Left lung (tissue), 10 donors: Measurements from ENCODE around the gene VPS37C. TPM values are rescaled to one million over a fixed set of nuclear protein-coding genes. Genes with fewer than 3 reads are reported as not detected.
A peak's percentile ranks its signal among the peaks of the same experiment; 100 is the strongest.

Source experiments
- ATAC-seq: fragments of 200-7000 bp; cut with Tn5 transposase; one replicate; pipeline ENCODE4 v1.9.1; 2020; ENCODE audit warnings: moderate library complexity
- DNase-seq, 4 donors: peaks; one replicate each; pipeline ENCODE4 v3.0.0-alpha.2; 2013 to 2020
- H3K27ac ChIP-seq, 2 donors: fragments of 200-600 bp; sonication (generic) in 1 of 2; one replicate each; pipeline versions ENCODE4 v1.5.0 to v1.8.0; 2020 to 2021
- H3K27me3 ChIP-seq, 2 donors: fragments of 200-600 bp; sonication (generic) in 1 of 2; one replicate each; pipeline versions ENCODE4 v1.5.0 to v1.8.0; 2020 to 2021
- H3K36me3 ChIP-seq, 2 donors: fragments of 200-600 bp; sonication (generic) in 1 of 2; one replicate each; pipeline versions ENCODE4 v1.5.0 to v1.8.0; 2020 to 2021
- H3K4me1 ChIP-seq, 2 donors: fragments of 200-600 bp; one replicate each; pipeline ENCODE4 v1.8.0; 2021
- H3K4me3 ChIP-seq, 2 donors: fragments of 200-600 bp; sonication (generic) in 1 of 2; one replicate each; pipeline versions ENCODE4 v1.5.0 to v1.8.0; 2020 to 2021; ENCODE audit warnings: mild to moderate bottlenecking in 1 of 2
- H3K9me3 ChIP-seq, 2 donors: fragments of 200-600 bp; sonication (generic) in 1 of 2; one replicate each; pipeline versions ENCODE4 v1.5.0 to v1.8.0; 2020 to 2021
- intact Hi-C, 2 donors: fragments of 100-400 bp; cut with DNase I; formaldehyde crosslinking; loops; one replicate each; pipeline versions ENCODE4 v1.11.2 to v1.14.2; 2022
- polyA plus RNA-seq, 6 donors: library from polyadenylated mRNA; unstranded; fragments of 120-200 nt; gene quantifications; one replicate each; pipeline ENCODE4 v1.2.1, GENCODE V29; 2013; ENCODE audit not compliant: insufficient read length in 6 of 6
- total RNA-seq, 2 donors: library from RNA; stranded (reverse); fragmentation: NEBNext Ultra II Directional; extraction: Animal tissue kit (Norgen Biotek cat#: 25700); gene quantifications; one replicate each; pipeline ENCODE4 v1.2.1, GENCODE V29; 2021
- TF ChIP-seq, protein P1 (sequence below), 2 donors: fragments of 200-600 bp; sonication (generic) in 1 of 2; IDR thresholded peaks; one replicate each; pipeline versions ENCODE4 v1.5.0 to v1.8.0; 2021; ENCODE audit warnings: antibody characterized with exemption in 2 of 2
- donor health status: DM: no; HTN: yes; CAD: no.
- donor health status: DM: no; HTN: no; CAD: no.

The VPS37C gene
- total and polyA plus RNA-seq, 8 donors, result 14.7 to 30.8 (median 17.7) TPM

DNA sequence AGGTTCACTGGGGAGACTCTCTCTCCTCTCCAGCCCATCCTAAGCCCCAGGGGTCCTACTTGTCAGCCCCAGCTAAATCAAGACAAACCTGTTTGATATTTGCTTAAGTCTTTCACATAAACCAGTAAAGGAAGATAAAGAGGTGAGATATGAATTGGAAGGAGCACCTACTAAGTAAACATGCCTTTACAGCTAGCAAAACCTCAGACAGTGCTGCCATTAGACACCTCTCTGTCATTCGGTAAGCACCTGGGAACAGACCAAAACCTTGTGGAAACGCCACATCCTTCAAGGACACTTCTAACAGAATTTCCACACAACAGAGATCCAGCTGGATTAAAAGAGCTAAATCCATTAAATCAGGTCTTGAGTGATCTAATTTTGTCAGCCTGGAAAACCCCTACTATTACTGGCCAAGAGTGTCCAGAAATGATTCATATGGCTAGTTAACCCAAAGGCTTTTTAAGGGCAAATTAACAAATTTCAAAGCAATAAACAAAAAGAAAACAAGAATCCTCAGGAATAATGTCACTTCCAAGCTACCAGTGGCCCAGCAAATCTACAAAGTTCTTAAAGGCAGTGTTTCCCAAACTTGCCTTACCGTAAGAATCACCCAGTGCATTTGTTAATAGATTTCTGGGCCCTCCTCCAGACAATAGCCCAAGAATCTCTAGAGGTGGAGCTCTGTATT, 2.4 kb downstream of the VPS37C start:
- peak overlapping the region; percentile 26 to 47 for H3K27ac ChIP-seq
- intact Hi-C loops, result no loop called here
- ATAC-seq, result no peak

DNA sequence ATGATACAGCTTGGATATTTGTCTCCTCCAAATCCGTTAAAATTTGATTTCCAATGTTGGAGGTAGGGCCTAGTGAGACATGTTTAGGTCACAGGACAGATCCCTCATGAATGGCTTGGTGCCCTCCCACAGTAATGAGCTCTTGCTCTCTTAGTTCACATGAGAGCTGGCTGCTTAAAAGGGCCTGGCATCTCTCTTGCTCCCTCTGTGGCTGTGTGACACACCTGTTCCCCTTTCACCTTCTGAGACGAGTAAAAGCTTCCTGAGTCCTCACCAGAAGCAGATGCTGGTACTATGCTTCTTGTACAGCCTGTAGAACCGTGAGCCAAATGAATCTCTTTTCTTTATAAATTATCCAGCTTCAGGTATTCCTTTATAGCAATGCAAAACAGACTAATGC, 3.5 kb downstream of the VPS37C start:
- no peak for DNase-seq
- Histone ChIP-seq H3K4me1 (peaks cover 24 to 68% of the 10 kb centered on the region in 2 donors), H3K36me3 (no peaks in the 10 kb centered on the region), H3K27me3 (no peaks in the 10 kb centered on the region), H3K9me3 (peaks cover 0 to 2% of the 10 kb centered on the region in 2 donors), H3K4me3 (no peak overlapping the region), H3K27ac (peak overlapping the region in 1 of 2 donors; percentile 47)
- no peak for ATAC-seq
- intact Hi-C loops, result no loop called here
- TF ChIP-seq, protein P1, sequence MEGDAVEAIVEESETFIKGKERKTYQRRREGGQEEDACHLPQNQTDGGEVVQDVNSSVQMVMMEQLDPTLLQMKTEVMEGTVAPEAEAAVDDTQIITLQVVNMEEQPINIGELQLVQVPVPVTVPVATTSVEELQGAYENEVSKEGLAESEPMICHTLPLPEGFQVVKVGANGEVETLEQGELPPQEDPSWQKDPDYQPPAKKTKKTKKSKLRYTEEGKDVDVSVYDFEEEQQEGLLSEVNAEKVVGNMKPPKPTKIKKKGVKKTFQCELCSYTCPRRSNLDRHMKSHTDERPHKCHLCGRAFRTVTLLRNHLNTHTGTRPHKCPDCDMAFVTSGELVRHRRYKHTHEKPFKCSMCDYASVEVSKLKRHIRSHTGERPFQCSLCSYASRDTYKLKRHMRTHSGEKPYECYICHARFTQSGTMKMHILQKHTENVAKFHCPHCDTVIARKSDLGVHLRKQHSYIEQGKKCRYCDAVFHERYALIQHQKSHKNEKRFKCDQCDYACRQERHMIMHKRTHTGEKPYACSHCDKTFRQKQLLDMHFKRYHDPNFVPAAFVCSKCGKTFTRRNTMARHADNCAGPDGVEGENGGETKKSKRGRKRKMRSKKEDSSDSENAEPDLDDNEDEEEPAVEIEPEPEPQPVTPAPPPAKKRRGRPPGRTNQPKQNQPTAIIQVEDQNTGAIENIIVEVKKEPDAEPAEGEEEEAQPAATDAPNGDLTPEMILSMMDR (IDR thresholded peaks at IDR 0.05), result no peak

More for the DNA sequence above, 2.4 kb downstream of the VPS37C start:
- no peak for DNase-seq
- TF ChIP-seq, protein P1 (IDR thresholded peaks at IDR 0.05), result no peak
- Histone ChIP-seq H3K36me3 (no peaks in the 10 kb centered on the region), H3K4me3 (no peak overlapping the region), H3K4me1 (peaks cover 19 to 67% of the 10 kb centered on the region in 2 donors), H3K9me3 (peaks cover 0 to 2% of the 10 kb centered on the region in 2 donors), H3K27me3 (no peaks in the 10 kb centered on the region)

GRCh38 chr11:61155741-61156140, 5.5 kb downstream of the VPS37C start:
- no peaks in the 10 kb centered on the region for H3K27me3 ChIP-seq
- intact Hi-C loops, result no loop called here
- H3K4me3 ChIP-seq, result no peak overlapping the region
- TF ChIP-seq, protein P1 (IDR thresholded peaks at IDR 0.05), result no peak
- H3K27ac ChIP-seq, result no peak overlapping the region
- DNase-seq (no peak), ATAC-seq (no peak)
- H3K4me1 ChIP-seq, result peaks cover 23 to 74% of the 10 kb centered on the region in 2 donors
- no peaks in the 10 kb centered on the region for H3K36me3 ChIP-seq
- peaks cover 0 to 2% of the 10 kb centered on the region in 2 donors for H3K9me3 ChIP-seq

- no peak overlapping the region for H3K27ac ChIP-seq
- no peak for DNase-seq
- H3K9me3 ChIP-seq, result peaks cover 0 to 2% of the 10 kb centered on the region in 2 donors
- no peaks in the 10 kb centered on the region for H3K36me3 ChIP-seq
- ATAC-seq, result no peak
- H3K4me1 ChIP-seq, result peaks cover 20 to 74% of the 10 kb centered on the region in 2 donors
- TF ChIP-seq, protein P1 (IDR thresholded peaks at IDR 0.05), result no peak
- H3K27me3 ChIP-seq, result no peaks in the 10 kb centered on the region
- H3K4me3 ChIP-seq, result no peak overlapping the region
- intact Hi-C loops, result no loop called here
Measured at GRCh38 chr11:61155312-61155711, 5.9 kb downstream of the VPS37C start.

DNA sequence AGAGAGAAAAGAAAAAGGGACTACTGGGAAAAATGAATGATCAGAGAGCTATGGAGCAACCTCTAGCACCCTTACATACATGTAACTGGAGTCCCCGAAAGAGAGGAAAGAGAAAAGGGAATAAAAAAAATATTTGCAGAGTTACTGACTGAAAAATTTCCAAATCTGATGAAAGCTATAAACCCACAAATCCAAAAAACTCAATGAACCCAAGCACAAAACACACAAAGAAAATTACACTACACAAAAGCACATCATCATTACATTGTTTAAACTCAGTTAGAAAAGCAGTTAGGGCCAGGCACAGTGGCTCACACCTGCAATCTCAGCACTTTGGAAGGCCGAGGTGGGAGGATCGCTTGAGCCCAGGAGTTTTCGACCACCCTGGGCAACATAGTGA, 6.7 kb downstream of the VPS37C start:
- Histone ChIP-seq H3K27ac (no peak overlapping the region), H3K9me3 (peaks cover 0 to 2% of the 10 kb centered on the region in 2 donors), H3K27me3 (no peaks in the 10 kb centered on the region), H3K4me3 (no peak overlapping the region), H3K36me3 (no peaks in the 10 kb centered on the region), H3K4me1 (peaks cover 25 to 74% of the 10 kb centered on the region in 2 donors)
- TF ChIP-seq, protein P1 (IDR thresholded peaks at IDR 0.05), result no peak
- intact Hi-C loops, result no loop called here
- DNase-seq (no peak), ATAC-seq (no peak)
